Stimulated activated CD8-positive, alpha-beta memory T cell treated with anti-CD3 and anti-CD28 coated beads, Interleukin-2, amount 100 ng/mL, for 48 hours (primary cell): Measurements from ENCODE around the gene OCSTAMP.

Source experiments
- DNase-seq, 2 donors: peaks; one replicate each; pipeline ENCODE4 v3.0.0-alpha.2; 2020; ENCODE audit warnings: low read depth in 2 of 2

OCSTAMP gene

DNA sequence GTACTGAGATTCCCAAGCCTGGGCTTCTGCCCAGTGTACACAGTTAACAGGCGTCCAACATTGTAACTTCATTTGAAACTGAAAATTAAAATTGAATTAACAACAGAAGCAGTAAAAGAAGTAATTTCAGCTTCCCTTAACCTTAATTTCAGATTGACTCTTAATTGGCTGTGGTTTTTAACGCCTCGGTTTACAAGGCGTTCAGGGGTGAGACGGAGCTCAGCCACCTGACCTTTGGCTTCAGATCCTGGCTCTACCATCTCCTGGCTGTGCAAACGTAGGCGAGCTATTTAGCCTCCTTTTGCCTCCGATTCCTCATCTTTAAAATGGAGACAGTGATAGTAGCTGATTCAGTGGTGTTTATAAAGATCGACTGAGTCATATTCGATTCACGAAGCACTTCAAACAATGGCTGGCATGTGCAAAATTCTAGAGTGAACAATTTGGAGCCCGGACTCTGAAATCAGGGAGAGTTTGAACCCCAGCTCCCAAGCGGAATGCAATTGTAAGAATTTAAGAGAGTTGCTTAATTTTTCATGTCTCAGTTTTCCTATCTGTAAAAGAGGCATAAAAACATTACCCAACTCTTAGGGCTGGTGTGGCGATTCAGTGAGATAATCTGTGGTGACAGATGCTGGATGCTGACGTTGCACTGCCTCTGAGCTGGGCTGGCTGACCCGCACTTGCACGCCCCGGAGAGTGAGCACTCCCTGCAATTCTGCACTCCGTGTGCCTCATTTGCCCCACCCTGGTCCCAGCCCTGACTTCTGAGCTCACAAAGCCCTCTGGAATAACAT is 23.5 kb upstream of the OCSTAMP start:
- DNase-seq = no peak

DNA sequence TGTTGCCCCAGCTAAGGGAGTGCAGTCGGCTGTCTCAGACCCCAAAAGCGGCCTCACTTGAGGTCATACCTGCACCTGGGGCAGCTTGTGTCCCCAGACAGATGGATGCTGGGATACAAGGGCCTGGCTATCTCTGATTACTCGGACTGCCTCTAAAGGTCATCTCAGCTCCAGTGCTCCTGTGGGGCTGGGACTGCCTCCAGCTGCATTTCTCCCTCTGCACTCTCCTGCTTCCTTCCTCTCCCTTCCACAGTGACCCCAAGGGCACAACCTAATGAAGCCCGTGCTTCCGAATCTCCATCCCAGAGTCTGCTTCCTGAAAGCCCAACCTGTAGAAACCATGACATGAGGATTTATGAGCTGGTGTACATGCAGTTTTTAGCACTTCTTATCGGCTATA is 22.8 kb upstream of the OCSTAMP start:
- DNase-seq = no peak

DNA sequence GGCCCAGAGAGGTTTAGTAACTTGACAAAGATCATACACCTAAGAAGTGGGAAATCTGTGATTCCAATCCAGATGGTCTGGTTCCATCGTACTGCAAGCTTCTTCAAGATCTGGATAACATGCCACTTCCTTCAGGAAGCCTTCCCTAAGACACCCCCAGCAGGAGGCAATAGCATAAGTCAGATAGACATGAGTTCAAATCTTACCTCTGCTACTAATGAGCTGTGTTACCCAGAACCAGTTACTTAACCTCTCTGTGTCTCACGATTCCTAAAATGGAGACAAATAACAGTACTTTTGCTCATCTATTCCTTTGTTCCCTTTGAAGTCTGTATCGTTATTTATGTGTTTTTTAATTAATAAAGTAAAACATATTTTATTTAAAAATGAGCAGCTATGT is 22.3 kb upstream of the OCSTAMP start:
- no peak for DNase-seq

DNA sequence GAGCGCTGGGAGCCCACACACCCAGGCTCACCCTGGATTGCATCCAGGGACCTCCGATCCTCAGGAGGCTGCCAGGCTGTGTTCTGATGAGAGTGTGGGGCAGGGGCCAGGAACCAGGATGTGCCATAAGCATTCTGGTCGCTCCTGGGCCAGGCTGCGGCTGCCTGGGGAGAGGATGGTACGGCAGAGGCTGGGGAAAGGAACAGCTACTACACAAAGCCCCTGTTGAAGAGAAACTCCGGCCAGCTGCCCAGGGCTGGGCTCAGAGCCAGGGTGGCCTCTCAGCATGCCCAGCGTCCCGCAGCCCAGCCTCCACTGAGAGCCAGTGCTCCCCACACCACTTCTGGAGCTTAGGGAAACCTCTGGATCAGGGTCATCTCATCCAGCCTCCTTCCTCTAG is 21.7 kb upstream of the OCSTAMP start:
- no peak for DNase-seq

DNA sequence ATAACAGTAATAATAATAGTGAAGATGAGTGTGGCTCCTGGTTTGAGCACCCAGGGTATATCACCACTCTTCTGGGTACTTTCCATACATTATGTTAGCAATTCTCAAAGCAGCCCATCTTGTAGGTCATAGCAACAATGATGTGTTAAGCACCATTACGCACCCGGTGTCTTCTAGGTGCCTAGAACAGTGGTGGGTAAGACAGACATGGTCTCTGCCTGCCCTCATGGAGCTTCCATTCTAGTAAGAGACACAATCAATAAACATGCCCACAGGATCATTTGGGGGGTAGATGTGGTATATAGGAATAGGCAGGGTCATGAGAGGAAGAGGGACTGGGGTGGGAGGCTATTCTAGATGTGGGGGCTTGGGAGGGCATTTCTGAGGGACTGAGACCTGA is 21.0 kb upstream of the OCSTAMP start:
- DNase-seq = no peak

DNA sequence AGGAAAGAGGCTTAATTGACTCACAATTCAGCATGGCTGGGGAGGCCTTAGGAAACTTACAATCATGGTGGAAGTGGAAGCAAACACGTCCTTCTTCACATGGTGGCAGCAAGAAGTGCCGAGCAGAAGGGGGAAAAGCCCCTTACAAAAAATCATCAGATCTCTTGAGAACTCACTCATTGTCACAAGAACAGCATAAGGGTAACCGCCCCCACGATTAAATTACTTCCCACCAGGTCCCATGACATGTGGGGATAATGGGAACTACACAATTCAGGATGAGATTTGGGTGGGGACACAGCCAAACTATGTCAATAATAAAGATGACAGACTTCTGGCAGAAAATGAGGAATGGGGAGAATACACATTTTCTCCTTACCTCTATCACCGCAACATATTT is 20.5 kb upstream of the OCSTAMP start:
- DNase-seq = no peak

DNA sequence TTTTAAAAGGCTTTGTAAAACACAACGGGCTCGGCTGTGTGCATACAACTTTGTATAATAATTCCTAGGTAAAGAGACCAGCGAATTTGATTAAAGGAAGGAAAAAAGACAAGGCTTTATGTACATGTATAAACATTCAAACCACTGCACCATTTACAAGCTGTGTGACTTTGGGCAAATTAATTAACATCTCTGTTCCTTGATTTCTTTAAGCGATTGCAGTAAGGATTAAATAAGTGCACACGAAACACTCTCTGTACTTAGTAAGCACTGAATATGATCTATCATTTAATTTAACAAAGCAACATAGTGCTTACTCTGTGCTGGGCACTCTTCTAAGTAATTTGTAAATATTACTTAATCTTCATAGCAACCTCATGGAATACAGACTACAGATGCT is 19.5 kb upstream of the OCSTAMP start:
- DNase-seq = no peak

DNA sequence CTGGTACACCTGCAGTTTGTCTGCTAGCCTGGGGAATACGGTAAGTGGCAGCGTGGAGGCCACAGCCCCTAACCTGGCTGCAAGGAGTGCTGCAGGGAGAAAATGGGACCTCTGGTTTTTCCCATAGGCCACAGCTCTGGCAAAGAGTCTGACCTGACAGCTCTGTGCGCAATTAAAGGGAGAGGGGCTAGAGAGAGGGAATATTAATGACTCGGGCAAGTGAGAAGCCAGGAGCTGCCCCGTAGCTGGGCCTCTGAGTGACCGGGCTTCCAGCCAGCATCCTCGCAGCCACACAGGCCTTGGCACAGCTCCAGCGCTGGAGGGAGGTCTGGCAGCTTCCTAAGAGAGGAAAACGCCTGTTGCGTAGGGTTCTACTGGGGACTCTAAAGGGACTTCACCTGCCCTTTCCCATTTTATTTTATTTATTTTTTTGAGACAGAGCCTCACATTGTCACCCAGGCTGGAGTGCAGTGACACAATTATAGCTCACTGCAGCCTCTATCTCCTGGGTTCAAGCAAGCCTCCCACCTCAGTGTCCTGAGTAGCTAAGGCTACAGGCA is 18.2 kb upstream of the OCSTAMP start:
- DNase-seq = no peak

DNA sequence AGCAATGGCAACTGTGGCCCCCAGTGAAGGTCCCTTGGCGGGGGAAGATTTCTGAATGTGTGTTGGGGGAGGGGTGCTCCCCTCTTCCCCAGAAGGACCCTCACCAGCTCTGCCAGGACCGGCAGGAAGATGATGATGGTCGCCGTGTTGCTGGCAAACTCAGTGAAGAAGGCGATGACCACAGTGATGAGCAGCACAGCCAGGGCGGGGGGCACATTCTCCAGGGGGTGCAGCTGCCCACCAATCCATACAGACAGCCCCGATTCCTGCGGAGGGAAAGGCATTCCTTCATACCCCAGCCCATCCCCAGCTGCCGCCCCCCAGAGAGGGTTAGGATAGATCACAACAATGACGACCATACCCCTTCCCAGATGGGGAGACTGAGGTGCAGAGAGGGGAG is 15.7 kb upstream of the OCSTAMP start:
- DNase-seq = no peak

DNA sequence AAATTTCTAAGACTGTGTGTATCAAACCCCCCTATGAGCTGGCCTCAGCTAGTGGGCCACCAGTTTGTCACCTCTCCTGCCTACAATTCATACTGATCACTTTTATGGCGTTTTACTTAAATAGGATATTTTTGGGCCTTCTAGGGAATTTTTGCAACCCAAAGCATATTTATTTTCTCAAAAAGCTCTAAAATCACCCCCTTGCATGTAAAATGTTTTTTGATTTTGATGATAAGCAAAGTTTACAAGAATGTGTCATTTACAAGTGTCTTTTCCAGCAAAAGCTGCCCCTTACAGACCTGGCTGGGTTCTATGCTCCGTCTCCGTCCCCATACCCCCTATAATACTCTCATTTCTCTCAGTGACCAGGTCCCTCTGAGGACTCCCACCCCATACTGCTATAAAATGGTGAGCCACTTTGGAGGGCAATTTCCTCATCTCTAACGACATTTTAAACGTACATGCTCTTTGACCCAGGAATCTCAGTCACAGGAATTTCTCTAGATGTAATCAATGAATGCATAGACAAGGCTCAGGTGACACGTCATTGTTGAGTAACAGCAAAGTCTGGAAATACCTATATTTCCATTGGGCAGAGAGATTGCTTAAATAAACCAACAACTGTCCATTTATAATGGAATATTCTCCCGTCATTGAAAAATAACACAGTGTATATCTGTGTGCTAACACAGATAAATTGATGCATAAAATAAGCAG is 13.9 kb upstream of the OCSTAMP start:
- no peak for DNase-seq

DNA sequence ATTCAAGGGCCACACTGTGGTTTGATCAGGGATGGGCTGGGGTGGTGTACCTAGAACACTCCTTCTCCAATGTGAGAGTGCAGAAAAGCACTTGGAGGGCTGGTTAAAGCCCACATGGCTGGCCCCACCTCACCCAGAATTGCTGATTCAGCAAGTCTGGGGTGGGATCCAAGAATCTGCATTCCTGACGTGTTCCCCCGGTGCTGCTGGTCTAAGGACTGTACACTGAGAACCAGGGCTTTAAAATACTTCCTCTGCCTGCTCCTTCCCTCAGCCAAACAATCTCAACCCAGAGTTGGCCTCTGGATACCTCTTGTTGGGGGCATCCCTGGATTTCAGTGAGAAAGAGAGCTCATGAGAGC is 13.4 kb upstream of the OCSTAMP start:
- no peak for DNase-seq

DNA sequence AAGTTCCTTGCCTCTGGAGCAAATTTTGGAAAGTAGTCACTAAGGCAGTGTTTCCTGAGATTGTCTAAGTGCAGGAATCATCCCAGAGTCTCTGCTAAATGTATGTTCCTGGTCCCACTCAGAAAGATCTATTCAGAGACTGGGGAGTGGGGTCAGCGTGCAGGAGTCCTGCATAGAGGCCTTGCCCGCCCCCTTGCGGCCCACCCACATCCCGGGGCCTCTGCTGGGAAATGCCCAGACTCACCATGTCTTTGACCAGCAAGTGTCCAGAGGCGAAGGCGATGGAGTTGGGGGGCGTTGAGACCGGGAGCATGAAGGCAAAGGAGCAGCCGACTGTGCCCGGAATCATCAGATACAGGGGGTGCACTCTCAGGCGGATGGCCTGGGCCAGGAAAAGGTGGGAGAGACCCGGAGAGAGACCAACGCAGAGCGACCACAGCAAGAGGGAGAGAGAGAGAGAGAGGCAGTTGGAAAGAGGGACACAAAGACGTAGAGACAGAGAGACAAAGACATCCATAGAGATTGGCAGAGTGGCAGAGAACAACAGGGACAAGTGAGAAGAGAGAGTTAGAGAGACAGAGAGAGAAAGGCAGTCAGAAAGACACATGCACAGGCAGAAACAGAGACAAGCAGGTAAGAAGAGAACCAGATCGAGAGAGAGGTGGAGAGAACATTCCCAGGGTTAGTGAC is 12.9 kb upstream of the OCSTAMP start:
- no peak for DNase-seq

DNA sequence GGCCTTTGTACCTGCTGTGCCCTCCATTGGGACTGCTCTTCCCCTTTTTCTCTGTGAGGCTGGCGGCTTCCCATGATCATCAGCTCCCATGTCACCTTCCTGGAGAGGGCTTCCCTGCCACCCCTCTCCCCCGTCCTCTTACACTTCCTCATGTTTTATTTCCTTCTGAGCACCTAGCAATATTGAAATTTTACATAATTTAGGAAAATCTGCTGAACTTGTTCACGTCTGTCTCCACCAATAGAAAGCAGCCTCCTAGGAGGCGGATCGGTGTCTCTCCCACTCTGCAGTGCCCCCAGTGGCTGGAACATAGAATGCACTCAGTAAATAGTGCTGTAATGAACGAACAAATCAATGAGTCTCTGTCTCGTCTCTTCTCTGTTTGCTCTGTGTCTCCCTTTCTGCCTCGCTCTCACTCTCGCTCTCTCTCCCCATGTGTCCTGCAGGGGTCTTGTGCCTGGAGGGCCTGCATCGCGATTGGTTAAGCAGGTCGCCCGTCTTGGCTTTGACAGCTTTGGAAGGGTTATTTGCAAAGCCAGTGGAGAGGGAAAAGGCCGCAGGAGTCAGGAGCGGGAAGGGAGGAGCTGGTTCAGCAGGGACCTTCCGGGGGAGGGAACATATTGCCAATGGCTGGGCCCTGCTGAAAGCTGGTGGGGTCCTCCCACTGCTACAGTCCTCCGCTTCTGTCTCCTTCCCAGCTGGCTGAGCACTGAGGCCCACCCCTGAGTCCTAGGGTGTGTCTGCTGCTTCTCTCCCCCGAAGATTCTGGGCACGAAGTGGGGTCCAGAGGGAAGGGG is 12.1 kb upstream of the OCSTAMP start:
- peak; percentile 35 to 54 for DNase-seq

DNA sequence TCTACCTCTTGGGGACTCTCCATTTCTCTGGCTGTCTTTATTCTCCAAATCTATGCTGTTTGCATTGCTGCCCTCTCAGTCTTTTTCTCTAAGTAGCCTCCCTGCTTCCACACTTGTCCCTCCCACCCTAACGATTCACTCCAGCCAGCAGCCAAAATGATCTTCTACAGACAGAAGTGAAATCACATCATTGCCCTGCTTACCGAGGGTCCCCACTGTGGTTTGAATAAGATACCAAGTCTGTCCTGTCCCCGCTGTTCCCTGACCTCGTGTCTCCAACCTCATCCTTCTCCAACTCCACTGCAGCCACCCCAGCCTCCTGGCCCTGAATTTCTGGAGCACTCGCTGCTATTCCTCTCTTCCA is 11.5 kb upstream of the OCSTAMP start:
- no peak for DNase-seq

DNA sequence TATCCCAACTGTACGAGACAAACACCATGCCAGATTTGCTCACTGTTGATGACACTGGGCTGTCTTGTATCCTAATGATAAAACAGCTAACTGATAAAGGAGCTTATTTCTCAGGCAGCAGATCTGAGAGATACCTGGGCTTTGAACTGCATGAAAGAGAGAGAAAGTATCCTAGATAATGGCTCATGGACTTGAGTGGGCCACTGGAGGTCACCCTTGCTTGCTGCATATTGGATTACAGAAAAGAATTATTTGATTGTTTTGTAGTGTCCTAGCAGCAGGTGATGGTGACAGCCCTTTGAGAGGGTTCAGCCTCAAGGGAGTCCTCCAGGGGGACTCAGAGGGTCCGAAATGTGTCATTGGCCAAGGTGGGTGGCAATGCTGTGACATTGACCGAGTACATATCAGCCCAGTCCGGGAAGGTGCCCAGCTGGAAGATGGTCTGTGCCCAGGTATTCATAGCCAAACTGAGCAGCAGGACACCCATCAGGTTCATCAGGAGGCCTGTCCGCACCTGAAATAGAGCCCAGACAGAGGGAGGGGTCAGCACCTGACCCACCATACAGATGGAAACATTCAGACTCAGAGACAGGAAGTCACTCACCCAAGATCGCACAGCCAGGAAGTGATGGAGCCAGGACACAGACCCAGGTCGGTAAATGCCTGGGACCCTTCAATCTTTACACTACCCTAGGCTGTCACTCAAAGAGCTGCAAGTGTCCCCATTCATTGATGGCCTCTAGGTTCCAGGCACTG is 9.4 kb upstream of the OCSTAMP start:
- DNase-seq = no peak

DNA sequence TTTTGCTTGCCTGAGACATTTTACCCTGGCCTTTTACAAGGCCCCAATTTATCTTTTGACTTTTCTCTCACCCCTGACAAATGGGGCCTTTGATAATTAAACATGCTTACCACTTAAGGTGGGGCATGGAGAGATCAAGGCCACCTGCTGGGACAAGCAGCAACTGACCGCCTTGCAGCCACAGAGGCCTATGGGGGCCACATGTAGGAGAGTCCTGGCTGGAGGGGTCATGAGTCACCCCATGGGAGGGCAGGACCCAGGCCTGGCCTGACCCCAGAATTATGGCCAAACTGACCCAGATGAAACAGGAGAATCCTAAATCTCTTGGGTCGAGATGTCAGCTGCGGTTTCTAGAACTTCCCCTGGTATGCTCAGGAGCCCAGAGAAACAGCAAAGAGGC is 8.5 kb upstream of the OCSTAMP start:
- DNase-seq = no peak

DNA sequence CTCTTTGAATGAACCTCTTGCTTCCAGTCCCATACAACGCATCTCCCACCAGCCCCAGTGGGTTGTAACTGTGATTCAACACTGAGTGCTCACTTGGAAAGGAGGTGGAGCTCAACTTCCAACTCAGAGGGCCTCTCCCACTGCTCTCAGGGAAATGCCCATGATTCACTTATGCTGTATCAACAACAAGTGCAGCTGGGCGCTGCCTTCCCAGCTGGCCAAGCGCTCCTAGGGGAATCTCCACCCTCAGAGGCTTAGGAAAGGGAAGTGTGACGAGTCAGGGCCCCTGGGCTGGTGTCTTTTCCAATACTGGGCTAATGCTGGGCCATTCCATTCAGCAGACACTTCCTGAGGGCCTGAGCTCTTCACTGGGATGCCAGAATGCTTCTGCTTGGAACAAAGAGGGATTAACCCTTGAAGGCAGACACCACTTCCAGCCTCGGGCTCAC is 8.1 kb upstream of the OCSTAMP start:
- DNase-seq = peak; percentile 23 to 47

DNA sequence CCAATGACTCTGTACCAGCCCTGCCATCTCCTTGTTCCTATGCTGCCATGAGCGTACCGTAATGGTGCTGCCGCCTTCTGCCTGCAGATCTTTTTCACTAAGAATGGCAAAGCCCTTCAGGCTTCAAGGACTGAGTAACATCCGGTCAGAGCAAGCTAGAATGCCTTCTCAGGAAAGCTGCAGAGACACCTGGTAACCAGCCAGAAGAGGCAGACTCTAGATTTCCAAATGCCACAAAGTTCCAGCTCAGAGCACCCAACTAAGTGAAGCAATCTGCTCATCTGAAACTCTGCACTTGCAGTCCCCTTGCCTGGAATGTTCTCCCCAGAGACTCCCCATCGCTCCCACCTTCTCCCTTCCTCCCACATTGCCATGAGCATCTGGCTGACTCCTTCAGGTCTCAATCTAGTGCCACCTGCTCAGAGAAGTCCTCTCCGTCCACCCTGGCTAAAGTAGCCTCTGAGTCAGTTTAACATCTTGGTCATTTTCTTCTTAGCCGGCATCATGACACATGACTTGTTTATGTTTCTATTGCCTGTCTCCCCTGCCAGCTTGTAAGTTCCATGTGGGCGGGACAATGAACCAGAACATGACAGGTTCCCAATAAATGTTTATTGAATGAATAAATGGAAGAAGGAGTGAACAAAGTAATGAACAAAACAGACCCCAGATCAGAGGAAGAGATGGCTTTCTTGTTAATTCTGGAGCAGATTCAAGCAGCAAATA is 6.9 kb upstream of the OCSTAMP start:
- DNase-seq = no peak

DNA sequence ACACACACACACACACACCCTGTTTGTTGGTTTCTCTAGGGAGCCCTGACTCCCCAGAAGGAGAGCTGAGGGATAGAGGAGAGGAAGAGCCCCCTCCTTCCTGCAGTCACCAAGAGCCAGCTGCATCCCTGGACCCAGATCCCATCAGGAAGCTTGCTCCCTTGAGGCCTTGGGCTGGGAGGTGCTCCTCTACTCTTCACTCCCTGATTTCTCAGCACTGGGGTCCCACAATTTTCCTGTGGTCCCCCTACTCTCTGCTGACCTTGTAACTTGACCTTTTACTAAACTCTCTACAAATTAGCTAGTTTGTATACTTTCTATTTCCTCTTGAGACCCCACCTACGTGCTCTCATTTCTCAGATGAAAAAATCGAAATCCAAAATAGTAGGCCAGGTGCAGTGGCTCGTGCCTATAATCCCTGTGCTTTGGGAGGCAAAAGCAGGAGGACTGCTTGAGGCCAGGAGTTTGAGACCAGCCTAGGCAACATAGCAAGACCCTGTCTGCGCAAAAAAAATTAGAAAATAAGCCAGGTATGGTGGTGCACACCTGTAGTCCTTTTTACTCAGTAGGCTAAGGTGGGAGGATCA is 5.0 kb upstream of the OCSTAMP start:
- no peak for DNase-seq

DNA sequence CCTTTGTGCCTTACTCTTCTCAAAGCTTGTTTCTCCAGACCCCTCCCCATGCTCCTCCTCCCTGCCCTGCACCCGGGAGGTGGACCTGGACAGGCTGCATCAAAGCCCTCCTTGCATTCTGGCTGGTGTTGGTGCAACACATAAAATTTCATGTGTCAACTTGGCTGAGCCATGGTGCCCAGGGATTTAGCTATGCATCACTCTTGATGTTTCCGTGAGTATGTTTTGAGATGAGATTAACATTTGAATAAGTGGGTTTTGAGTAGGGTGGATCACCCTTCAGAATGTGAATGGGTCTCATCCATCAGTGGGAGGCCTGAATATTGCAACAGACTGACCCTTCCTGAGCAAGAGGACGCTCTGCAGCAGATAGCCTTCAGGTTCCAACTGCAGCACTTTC is 4.4 kb upstream of the OCSTAMP start:
- DNase-seq = no peak
